Colonic mucosa (tissue), 4 donors: ENCODE data around the gene TRPC6. TPM values are rescaled to one million over a fixed set of nuclear protein-coding genes. Genes with fewer than 3 reads are reported as not detected.

Experiments used
- DNase-seq: peaks from one replicate; pipeline ENCODE4 v3.0.0-alpha.2; 2020
- H3K27ac ChIP-seq: fragments of 200-600 bp; one replicate; pipeline ENCODE4 v1.8.0; 2021
- H3K27me3 ChIP-seq: fragments of 200-600 bp; one replicate; pipeline ENCODE4 v1.8.0; 2021
- H3K36me3 ChIP-seq: fragments of 200-600 bp; one replicate; pipeline ENCODE4 v1.8.0; 2021
- H3K4me1 ChIP-seq: fragments of 200-600 bp; one replicate; pipeline ENCODE4 v1.8.0; 2021; ENCODE audit warnings: mild to moderate bottlenecking
- H3K4me3 ChIP-seq: fragments of 200-600 bp; one replicate; pipeline ENCODE4 v1.8.0; 2021
- H3K9ac ChIP-seq, 2 donors: one replicate each; pipeline ENCODE4 v1.7.0; 2013; ENCODE audit warnings: control low read depth in 2 of 2, low read depth in 2 of 2, low read length in 2 of 2
- H3K9me3 ChIP-seq: fragments of 200-600 bp; one replicate; pipeline ENCODE4 v1.8.0; 2021
- CTCF ChIP-seq: fragments of 200-600 bp; IDR thresholded peaks from one replicate; pipeline ENCODE4 v1.8.0; 2022; ENCODE audit warnings: antibody characterized with exemption, mild to moderate bottlenecking
- intact Hi-C: fragments of 100-400 bp; cut with DNase I; formaldehyde crosslinking; loops from one replicate; pipeline ENCODE4 v1.14.1; 2022
- total RNA-seq, 2 donors: library from RNA; stranded (reverse); fragmentation: NEBNext Ultra II Directional in 1 of 2; extraction: Animal tissue kit (Norgen Biotek cat#: 25700) in 1 of 2; gene quantifications; one replicate each; pipeline ENCODE4 v1.2.1, GENCODE V29; 2021
- donor health status: healthy.
- donor health status: DM: no; HTN: no; CAD: no.
- donor health status: DM: no; HTN: no; CAD: no.

TRPC6 gene
- total RNA-seq, 2 donors from 2014 or later = 0.37 to 0.96 TPM

GRCh38 chr11:101523634-101524260 is 60.1 kb downstream of the TRPC6 start:
- Histone ChIP-seq H3K9ac (no peak overlapping the region), H3K4me3 (no peak overlapping the region), H3K9me3 (no peaks in the 10 kb centered on the region), H3K27me3 (no peaks in the 10 kb centered on the region), H3K36me3 (no peaks in the 10 kb centered on the region), H3K4me1 (no peaks in the 10 kb centered on the region), H3K27ac (no peak overlapping the region)
- no peak for DNase-seq
- TF ChIP-seq CTCF = no peak
- intact Hi-C loops = no loop called here

GRCh38 chr11:101523193-101523592 is 60.6 kb downstream of the TRPC6 start:
- intact Hi-C loops = no loop called here
- no peak for DNase-seq
- Histone ChIP-seq H3K9me3 (no peaks in the 10 kb centered on the region), H3K4me1 (no peaks in the 10 kb centered on the region), H3K4me3 (no peak overlapping the region), H3K27me3 (no peaks in the 10 kb centered on the region), H3K27ac (no peak overlapping the region), H3K9ac (no peak overlapping the region), H3K36me3 (no peaks in the 10 kb centered on the region)
- no peak for TF ChIP-seq CTCF

- H3K4me1 ChIP-seq = no peaks in the 10 kb centered on the region
- no peak overlapping the region for H3K9ac ChIP-seq
- no peaks in the 10 kb centered on the region for H3K27me3 ChIP-seq
- H3K27ac ChIP-seq = no peak overlapping the region
- TF ChIP-seq CTCF = no peak
- no peak overlapping the region for H3K4me3 ChIP-seq
- intact Hi-C loops = no loop called here
- H3K9me3 ChIP-seq = no peaks in the 10 kb centered on the region
- no peak for DNase-seq
- no peaks in the 10 kb centered on the region for H3K36me3 ChIP-seq
Measured at GRCh38 chr11:101521821-101522220, 62.0 kb downstream of the TRPC6 start.

GRCh38 chr11:101516546-101516945 is 67.3 kb downstream of the TRPC6 start:
- Histone ChIP-seq H3K9ac (no peak overlapping the region), H3K4me3 (no peak overlapping the region), H3K36me3 (no peaks in the 10 kb centered on the region), H3K27me3 (no peaks in the 10 kb centered on the region), H3K4me1 (no peaks in the 10 kb centered on the region), H3K27ac (no peak overlapping the region), H3K9me3 (no peaks in the 10 kb centered on the region)
- DNase-seq = no peak
- intact Hi-C loops = no loop called here
- TF ChIP-seq CTCF = no peak

GRCh38 chr11:101511065-101511464 is 72.7 kb downstream of the TRPC6 start:
- no peaks in the 10 kb centered on the region for H3K4me1 ChIP-seq
- intact Hi-C loops = no loop called here
- H3K27ac ChIP-seq = no peak overlapping the region
- TF ChIP-seq CTCF = no peak
- no peak for DNase-seq
- H3K36me3 ChIP-seq = no peaks in the 10 kb centered on the region
- H3K9me3 ChIP-seq = no peaks in the 10 kb centered on the region
- no peak overlapping the region for H3K4me3 ChIP-seq
- no peaks in the 10 kb centered on the region for H3K27me3 ChIP-seq
- no peak overlapping the region for H3K9ac ChIP-seq
